HK-2 (cell line): ENCODE measurements around the gene LMNTD2.

ENCODE experiments used
- DNase-seq: peaks from one replicate; pipeline ENCODE4 v3.0.0-alpha.2; 2018; ENCODE audit not compliant: unreplicated experiment

Gene LMNTD2

GRCh38 chr11:567011-567628 is 6.6 kb upstream of the LMNTD2 start:
- DNase-seq = no peak

GRCh38 chr11:565921-566509 is 5.5 kb upstream of the LMNTD2 start:
- DNase-seq = no peak

DNA sequence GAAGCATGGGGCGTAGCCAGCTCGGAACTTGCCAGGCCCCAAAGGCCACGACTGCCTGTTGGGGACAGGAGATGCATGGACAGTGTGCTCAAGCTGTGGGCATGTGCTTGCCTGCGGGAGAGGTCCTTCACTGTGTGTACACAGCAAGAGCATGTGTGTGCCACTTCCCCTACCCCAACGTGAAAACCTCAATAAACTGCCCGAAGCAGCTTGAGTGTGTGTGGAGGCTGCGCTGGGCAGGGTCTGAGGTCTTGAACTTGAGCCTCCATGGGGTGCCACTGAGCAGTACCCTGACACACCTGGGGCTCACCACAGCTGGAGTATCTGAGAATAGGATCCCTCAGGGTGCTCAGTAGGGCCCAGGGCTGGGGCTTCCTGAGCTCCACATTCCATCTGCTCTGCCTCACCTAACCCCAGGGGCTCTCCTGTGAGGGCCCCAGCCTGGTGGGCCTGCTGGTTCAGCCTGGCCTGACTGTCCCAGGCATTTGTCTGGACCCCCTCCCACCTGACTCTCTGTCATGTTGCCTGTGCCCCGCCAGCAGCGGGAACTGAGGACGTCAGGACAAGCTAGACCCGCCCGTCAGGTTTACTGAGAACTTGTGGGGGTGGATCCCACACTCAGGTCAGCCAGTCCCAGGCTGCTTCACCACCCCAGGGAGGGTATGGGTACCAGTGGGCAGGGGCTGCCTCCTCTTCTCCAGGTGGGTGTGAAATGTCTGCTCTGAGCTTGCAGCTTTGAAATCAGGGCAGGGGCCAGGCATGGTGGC is 3.5 kb upstream of the LMNTD2 start:
- DNase-seq = no peak

GRCh38 chr11:563066-563811 is 2.7 kb upstream of the LMNTD2 start:
- DNase-seq = no peak

GRCh38 chr11:562046-562645 is 1.6 kb upstream of the LMNTD2 start:
- no peak for DNase-seq

GRCh38 chr11:561148-562003 is 838 bp upstream of the LMNTD2 start:
- peak; percentile 87 for DNase-seq

DNA sequence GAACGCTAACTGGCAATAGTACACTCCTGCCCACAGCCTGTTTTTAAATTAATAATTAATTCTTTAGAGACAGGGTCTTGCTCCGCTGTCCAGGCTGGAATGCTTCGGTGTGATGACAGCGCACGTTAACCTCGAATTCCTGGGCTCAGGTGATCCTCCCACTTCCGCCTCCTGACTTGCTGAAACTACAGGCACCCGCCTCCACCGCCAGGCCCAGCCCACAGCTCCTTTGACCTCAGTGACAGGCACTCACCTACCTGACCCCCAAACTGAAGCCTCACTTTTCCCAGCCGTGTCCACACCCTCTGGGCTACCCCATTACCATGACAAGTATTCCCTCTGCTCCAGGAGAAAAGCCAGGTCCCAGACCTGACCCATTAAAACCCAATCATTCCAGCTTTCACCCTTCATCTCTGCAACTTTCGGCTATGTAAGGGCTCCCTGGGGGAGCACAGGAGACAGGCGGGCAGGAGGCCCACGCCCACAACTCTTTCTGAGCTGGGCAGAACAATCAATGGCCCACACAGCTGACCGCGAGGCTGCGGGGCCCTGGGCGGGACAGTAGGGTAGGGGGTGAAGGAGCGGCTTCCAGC is 730 bp downstream of the LMNTD2 start:
- DNase-seq = peak; percentile 60

DNA sequence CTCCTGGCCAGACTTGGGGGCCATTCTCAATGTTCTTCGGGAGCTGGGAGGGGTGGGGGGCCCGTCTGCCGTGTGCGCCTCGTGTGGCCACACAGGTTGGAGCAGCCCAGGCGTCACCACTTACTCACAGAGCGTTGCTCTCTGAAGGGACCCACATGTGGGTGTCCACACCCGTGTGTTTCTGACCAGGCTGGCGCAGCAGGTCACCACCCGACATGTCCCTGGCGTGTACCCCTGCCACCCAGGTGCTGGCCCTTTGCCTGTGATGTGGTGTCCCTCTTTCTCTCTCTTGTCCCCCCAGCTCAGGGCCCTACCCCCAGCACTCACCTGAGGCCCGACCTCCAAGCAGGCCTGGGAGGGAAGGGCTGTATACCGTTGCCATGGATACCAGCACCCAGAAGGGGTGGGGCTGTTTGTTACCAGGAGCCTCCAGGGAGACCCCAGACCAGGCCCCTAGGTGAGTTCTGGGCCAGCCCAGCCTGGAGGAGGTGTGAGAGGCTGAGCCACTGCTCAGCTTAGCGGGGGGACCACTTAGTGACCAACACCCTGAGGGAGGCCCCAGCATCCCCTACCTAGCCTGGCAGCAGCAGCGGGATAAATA is 1.4 kb downstream of the LMNTD2 start:
- no peak for DNase-seq

GRCh38 chr11:558503-558902 is 2.0 kb downstream of the LMNTD2 start:
- DNase-seq = no peak

GRCh38 chr11:557328-558132 is 3.0 kb downstream of the LMNTD2 start:
- no peak for DNase-seq

DNA sequence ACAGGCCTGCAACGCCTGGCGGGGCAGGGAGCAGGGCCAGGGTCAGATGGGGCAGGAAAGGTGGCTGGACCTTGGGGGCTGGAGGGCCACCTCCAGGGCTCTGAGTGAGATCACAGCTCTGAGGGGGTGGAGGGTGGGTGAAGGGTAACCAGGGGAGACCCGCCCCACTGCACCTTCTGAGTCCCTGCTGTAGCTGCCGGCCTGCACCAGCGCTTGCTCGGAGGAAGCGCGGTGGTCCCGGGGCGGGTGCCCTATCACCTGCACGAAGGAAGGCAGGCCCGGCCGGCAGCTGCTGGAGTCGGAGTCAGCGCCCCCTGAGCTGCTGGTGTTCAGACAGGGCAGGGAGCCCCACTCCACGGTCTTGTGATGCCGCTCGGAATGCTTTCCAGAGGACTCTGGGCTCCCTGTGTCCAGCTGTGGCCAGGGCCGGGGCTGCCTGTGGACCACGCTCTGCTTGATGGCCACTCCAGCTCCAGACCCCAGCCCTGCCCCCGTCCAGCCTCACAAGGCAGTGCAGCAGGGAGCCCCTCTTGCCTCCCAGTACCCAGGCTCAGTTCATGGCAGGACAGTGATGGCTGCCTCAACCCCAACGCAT is 3.8 kb downstream of the LMNTD2 start:
- DNase-seq = no peak

DNA sequence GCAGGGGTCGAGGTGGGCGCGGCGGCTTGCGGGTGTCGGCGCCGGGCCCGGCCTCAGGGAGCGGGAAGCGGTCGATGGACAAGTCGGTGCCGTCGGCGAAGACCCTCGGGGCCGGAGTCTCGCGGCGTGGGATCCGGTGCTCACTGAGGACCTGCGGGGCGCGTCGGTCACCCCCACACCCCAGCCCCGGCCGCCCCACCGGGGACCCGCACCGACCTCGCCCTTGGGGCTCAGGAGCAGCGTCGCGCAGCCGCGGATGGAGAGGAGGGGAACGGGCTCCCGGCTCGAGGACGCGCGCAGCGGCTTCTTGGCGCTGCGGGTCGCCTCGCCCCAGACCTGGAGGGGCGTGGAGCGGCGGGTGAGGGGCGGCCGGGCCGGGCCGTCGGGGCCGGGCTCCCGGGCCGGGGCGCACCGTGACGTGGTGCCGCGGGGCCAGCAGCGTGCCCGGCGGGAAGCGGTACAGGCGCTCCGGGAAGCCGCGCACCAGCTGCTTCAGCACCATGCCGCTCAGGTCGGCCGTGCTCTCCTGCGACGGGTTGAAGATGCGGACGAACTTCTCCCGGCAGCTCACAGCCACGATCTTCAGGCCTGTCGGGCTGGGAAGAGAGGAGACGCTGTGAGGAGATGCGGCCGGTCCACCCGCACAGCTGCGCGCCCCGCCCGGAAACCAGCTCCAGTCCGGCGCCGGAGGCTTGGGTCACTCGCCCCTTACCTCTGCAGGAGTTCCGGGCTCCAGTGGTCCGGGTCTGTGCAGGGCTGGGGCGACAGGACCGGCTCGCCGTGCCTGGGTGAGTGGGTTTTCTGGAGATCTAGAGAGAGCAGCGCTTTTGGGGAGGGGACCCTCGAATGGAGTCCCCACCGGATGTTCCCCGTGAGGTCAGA is 4.5 kb downstream of the LMNTD2 start:
- DNase-seq = no peak

DNA sequence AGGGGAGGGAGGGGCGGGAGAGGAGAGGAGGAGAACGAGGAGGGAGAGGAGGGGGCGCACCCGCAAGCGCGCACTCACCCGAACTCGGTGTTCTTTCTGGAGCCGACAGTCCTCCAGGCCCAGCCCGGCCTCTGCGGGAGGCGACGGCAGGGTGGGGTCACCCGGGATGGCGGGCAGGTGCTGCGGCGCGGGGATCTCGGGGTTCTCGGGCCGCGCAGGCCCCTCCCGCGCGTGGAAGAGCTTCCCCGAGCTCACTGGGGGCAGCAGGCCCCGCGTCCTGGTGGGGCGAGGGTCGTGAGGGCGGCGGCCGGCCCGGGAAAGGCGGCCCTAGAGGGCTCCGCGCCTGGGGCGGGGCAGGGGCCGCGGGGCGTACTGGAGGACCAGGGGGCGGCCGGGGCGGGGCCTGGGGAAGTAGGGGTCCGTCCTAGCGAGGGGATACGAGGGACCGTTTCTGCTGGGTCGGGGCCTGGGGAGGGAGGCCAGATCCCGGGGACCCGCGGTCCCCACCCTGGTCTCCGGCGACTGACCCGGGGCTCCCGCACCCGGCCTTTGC is 5.2 kb downstream of the LMNTD2 start:
- no peak for DNase-seq

DNA sequence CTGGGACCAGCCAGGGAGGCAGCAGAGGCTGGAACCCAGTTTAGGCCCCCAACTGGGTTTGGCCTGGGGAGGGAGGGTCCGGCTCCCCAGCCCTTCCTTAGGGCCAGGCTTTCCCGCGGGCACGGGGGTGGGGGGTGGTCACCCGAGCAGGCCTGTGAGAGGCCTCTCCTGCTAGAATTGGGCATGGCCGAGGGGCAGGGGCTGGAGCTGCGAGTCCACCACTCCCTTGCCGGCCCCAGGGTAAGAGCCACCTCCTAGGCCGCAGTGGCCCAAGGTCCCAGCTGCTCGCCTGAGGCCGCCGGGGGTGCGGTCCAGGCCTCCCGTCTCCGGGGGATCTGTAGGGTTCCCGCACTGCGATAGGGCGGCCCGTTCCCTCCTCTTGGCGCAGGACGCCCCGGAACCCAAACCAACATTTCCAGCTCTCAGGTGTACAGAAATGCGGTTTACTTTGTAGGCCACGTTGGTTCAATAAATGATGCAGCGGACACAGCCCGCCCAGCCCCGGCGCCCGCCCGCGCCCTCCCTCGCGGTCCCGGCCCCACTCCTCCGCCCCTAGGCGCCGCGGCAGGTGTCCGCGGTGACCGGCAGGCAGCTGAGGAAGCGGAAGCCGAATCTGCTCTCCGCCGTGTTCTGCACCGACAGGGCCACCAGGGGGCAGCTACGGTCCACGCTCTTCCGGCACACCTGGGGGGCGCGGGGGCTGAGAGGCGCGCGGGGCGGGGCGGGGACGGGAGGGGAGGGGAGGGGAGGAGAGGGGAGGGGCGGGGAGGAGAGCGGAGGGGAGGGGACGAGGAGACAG is 5.9 kb downstream of the LMNTD2 start:
- DNase-seq = peak; percentile 54

DNA sequence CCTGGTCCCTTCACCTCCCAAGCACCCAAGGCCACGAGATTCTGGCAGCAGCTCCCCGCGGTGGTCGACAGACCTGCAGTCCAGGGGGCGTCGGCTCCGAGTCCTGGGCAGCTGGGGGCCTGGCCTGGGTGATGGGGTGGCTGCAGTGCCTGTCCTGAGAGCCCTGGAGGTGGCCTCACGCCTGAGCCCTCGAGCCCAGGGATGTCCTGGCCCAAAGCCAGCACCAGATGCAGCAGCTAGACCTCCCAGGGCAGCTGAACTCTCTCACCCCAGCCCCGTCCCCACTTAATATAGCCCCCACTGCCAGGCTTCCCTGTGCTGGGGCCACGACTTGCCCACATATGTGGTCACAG is 6.6 kb downstream of the LMNTD2 start:
- DNase-seq = no peak

GRCh38 chr11:553083-553987 is 7.2 kb downstream of the LMNTD2 start:
- DNase-seq = no peak
